Kidney epithelial cell (primary cell): Measurements from ENCODE around the gene NPHP4. TPM values are rescaled to one million over a fixed set of nuclear protein-coding genes. Genes with fewer than 3 reads are reported as not detected.

Experiments used
- DNase-seq: peaks from one replicate; pipeline ENCODE4 v3.0.0-alpha.2; 2010; ENCODE audit warnings: low read depth
- H3K27me3 ChIP-seq: 2 replicates; pipeline ENCODE4 v1.6.0; 2011; ENCODE audit warnings: low read length; ENCODE audit not compliant: control insufficient read depth, insufficient read depth
- H3K36me3 ChIP-seq: 2 replicates; pipeline ENCODE4 v1.5.1; 2011; ENCODE audit warnings: low read length; ENCODE audit not compliant: control insufficient read depth, insufficient read depth
- H3K4me3 ChIP-seq: 2 replicates; pipeline ENCODE4 v1.5.1; 2011; ENCODE audit warnings: low read depth, mild to moderate bottlenecking, control low read depth, low read length
- CTCF ChIP-seq: IDR thresholded peaks from 2 replicates; pipeline ENCODE4 v1.5.1; 2011; ENCODE audit warnings: mild to moderate bottlenecking, moderate library complexity, low read length, control low read depth, inconsistent platforms; ENCODE audit not compliant: insufficient read depth, poor library complexity, severe bottlenecking
- total RNA-seq: library from RNA; depleted of rRNA; stranded (reverse); fragments of >200 nt; gene quantifications from 2 replicates; pipeline ENCODE4 v1.2.3, GENCODE V29; 2015

The NPHP4 gene
- total RNA-seq, 1 donor from 2014 or later, result 6.6 TPM

- H3K4me3 ChIP-seq, result no peak overlapping the region
- TF ChIP-seq CTCF, result no peak
- DNase-seq, result no peak
These were observed 104.3 kb downstream of the NPHP4 start for GRCh38 chr1:5887971-5888361.

GRCh38 chr1:5887349-5887970 is 104.8 kb downstream of the NPHP4 start:
- Histone ChIP-seq H3K36me3 (peaks cover 1% of the 10 kb centered on the region), H3K4me3 (no peak overlapping the region), H3K27me3 (no peaks in the 10 kb centered on the region)
- no peak for DNase-seq
- no peak for TF ChIP-seq CTCF

More at GRCh38 chr1:5887971-5888361, 104.3 kb downstream of the NPHP4 start:
- Histone ChIP-seq H3K27me3 (no peaks in the 10 kb centered on the region), H3K36me3 (peaks cover under 1% of the 10 kb centered on the region)

- no peak for TF ChIP-seq CTCF
- no peaks in the 10 kb centered on the region for H3K27me3 ChIP-seq
- H3K4me3 ChIP-seq, result no peak overlapping the region
- no peak for DNase-seq
- peaks cover 1% of the 10 kb centered on the region for H3K36me3 ChIP-seq
These were observed 105.5 kb downstream of the NPHP4 start for GRCh38 chr1:5886541-5887348.

GRCh38 chr1:5886140-5886483 is 106.1 kb downstream of the NPHP4 start:
- Histone ChIP-seq H3K36me3 (peaks cover 1% of the 10 kb centered on the region), H3K27me3 (no peaks in the 10 kb centered on the region), H3K4me3 (no peak overlapping the region)
- no peak for DNase-seq
- TF ChIP-seq CTCF, result no peak

- no peak for DNase-seq
- no peaks in the 10 kb centered on the region for H3K27me3 ChIP-seq
- TF ChIP-seq CTCF, result no peak
- peaks cover 1% of the 10 kb centered on the region for H3K36me3 ChIP-seq
- no peak overlapping the region for H3K4me3 ChIP-seq
These were observed 106.6 kb downstream of the NPHP4 start for GRCh38 chr1:5885471-5886139.
